Measurements from ENCODE around the gene ADAMTS9. TPM values are rescaled to one million over a fixed set of nuclear protein-coding genes. Genes with fewer than 3 reads are reported as not detected.

ADAMTS9 gene
- total and polyA plus RNA-seq, 2 donors (not counting 3 experiments of a cell fraction or from before 2014, with no cell fraction given), result 6.5 to 23.9 TPM

DNA sequence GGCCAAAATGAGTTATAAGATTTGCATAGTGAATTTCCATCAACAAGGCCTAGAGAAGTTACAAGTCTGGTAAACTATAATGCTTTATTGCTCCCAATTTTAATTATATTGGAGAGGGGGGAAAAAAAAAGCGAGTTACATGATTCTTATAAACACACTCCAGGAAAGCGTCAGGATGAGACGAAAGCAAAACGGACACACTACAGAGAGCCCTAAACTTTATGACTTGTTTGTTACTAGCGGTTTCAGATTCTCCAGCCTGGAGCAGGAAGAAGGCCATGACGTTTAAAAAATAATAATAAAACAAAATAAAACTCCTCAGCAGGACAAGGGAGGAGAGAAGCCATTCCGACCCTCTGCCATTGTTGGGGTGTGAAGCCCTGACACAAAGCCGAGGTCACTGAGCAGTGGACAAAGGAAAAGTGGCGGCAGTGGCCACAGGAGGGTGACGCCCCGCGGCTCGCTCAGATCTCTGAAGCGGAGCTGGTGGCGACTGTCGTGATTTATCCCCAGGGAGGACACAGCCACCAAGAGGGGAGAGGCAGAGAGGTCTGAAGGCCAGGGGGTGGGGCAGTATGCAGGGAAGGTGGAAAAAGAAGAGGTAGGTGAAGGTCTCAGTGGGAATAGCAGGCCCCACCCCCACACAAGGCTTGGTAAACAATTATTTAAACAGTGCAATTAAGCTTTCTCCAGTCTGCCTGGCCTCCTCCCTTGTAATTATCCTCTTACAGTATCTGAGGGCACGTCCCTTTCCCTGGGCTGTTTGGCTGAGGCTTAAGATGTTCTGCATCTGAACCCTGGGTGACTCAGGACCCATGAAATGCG is 45.3 kb downstream of the ADAMTS9 start:
- dilution Hi-C loops (cut with MboI; ENCODE audit: extremely low pct_ligation_motif_present, low sequenced_read_pairs), result no loop called here
- Histone ChIP-seq H3K79me2 (ENCODE audit: control insufficient read depth, insufficient read depth, low read length) (no peaks in the 10 kb centered on the region), H3K27ac (ENCODE audit: insufficient read depth, low read depth, low read length) (no peak overlapping the region), H3K9ac (replicated peaks; ENCODE audit: extremely low read depth, insufficient read depth, low read length) (no peak overlapping the region), H3K4me2 (ENCODE audit: insufficient read depth, low read length) (no peak overlapping the region), H3K9me3 (replicated peaks; ENCODE audit: control insufficient read depth, insufficient read depth, low read length) (no peaks in the 10 kb centered on the region), H2AFZ (ENCODE audit: low read depth, low read length) (no peak overlapping the region), H3K4me1 (ENCODE audit: control insufficient read depth, extremely low read depth, insufficient read depth, low read length) (peaks cover 5% of the 10 kb centered on the region), H3K4me3 (replicated peaks in 1 of 3; ENCODE audit: insufficient read depth in 1 of 3, low read depth in 1 of 3, low read length in 3 of 3) (no peak overlapping the region), H3K9me1 (replicated peaks; ENCODE audit: control insufficient read depth, extremely low read depth, insufficient read depth, low read length) (no peaks in the 10 kb centered on the region), H4K20me1 (replicated peaks; ENCODE audit: control insufficient read depth, extremely low read depth, insufficient read depth, low read length) (no peaks in the 10 kb centered on the region), H3K27me3 (ENCODE audit: control insufficient read depth in 2 of 2, insufficient read depth in 2 of 2, low read length in 2 of 2) (no peaks in the 10 kb centered on the region), H3K36me3 (ENCODE audit: control insufficient read depth in 2 of 2, extremely low read depth in 1 of 2, insufficient read depth in 2 of 2, low read length in 2 of 2) (peaks cover 0 to 2% of the 10 kb centered on the region in 2 experiments)
- intact Hi-C loops (cut with micrococcal nuclease), result no loop called here
- FAIRE-seq (no peak), DNase-seq (ENCODE audit: low read depth, low spot score) (no peak)
- CTCF ChIA-PET, result no interaction called here
- BruUV-seq (replicated peaks), result no TSS peak
- TF ChIP-seq, protein P1, sequence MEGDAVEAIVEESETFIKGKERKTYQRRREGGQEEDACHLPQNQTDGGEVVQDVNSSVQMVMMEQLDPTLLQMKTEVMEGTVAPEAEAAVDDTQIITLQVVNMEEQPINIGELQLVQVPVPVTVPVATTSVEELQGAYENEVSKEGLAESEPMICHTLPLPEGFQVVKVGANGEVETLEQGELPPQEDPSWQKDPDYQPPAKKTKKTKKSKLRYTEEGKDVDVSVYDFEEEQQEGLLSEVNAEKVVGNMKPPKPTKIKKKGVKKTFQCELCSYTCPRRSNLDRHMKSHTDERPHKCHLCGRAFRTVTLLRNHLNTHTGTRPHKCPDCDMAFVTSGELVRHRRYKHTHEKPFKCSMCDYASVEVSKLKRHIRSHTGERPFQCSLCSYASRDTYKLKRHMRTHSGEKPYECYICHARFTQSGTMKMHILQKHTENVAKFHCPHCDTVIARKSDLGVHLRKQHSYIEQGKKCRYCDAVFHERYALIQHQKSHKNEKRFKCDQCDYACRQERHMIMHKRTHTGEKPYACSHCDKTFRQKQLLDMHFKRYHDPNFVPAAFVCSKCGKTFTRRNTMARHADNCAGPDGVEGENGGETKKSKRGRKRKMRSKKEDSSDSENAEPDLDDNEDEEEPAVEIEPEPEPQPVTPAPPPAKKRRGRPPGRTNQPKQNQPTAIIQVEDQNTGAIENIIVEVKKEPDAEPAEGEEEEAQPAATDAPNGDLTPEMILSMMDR (IDR thresholded peaks at IDR 0.05; ENCODE audit: extremely low read depth in 1 of 2, insufficient read depth in 1 of 2, low read depth in 1 of 2, low read length in 2 of 2), result no peak
- TF ChIP-seq JUN (IDR thresholded peaks at IDR 0.05; ENCODE audit: borderline replicate concordance, insufficient read depth, insufficient read length, low read depth) (no peak), EZH2 (IDR thresholded peaks at IDR 0.05; ENCODE audit: borderline replicate concordance, low read depth, low read length, severe bottlenecking) (no peak)
- POLR2A ChIA-PET, result no interaction called here

DNA sequence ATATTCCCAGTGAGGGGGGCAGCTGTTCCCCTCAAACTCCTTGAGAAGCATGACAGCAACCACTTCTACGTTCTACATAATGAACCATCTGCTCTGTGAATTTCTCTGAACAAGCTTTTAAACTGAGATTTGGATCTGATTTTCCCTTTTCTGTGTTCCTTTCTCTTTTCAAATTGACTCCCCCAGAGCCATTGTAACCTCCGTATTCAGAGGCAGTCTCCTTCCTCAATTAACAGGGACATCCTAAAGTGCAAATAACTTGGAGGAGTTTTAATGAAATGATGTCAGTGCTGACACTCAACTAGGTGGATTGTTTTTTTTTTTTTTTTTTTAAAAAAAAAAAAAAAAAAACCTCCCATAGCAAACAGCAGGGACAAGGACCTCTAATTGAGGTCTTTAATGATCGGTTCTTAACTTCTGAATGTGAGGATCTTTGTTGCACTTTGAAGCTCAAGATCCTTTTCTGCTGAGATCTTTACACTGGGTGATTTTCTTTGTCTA is 48.8 kb downstream of the ADAMTS9 start:
- TF ChIP-seq POLR2A (IDR thresholded peaks at IDR 0.05; ENCODE audit: low read depth, low read length), result no peak
- TF ChIP-seq EZH2 (IDR thresholded peaks at IDR 0.05; ENCODE audit: borderline replicate concordance, low read depth, low read length, severe bottlenecking), result no peak
- TF ChIP-seq MYC (IDR thresholded peaks at IDR 0.05; ENCODE audit: low read depth, low read length), result no peak
- TF ChIP-seq, protein P2, sequence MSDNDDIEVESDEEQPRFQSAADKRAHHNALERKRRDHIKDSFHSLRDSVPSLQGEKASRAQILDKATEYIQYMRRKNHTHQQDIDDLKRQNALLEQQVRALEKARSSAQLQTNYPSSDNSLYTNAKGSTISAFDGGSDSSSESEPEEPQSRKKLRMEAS (IDR thresholded peaks at IDR 0.05; ENCODE audit: insufficient read depth, insufficient read length), result no peak
- TF ChIP-seq JUN (IDR thresholded peaks at IDR 0.05; ENCODE audit: borderline replicate concordance, insufficient read depth, insufficient read length, low read depth), result no peak
- TF ChIP-seq GATA2 (IDR thresholded peaks at IDR 0.05; ENCODE audit: insufficient read depth, insufficient read length, low read depth, low read length), result no peak
- TF ChIP-seq POLR2AphosphoS5 (IDR thresholded peaks at IDR 0.05; ENCODE audit: insufficient read depth, low read depth, low read length), result no peak
- no peak for TF ChIP-seq FOS (IDR thresholded peaks at IDR 0.05; ENCODE audit: borderline replicate concordance, insufficient read depth, low read length)
- TF ChIP-seq, protein P1 (IDR thresholded peaks at IDR 0.05; ENCODE audit: extremely low read depth in 1 of 2, insufficient read depth in 1 of 2, low read depth in 1 of 2, low read length in 2 of 2), result no peak
- Histone ChIP-seq H3K27me3 (ENCODE audit: control insufficient read depth in 2 of 2, insufficient read depth in 2 of 2, low read length in 2 of 2) (no peaks in the 10 kb centered on the region), H3K27ac (ENCODE audit: insufficient read depth, low read depth, low read length) (no peak overlapping the region), H3K4me3 (replicated peaks in 1 of 3; ENCODE audit: insufficient read depth in 1 of 3, low read depth in 1 of 3, low read length in 3 of 3) (no peak overlapping the region), H3K36me3 (ENCODE audit: control insufficient read depth in 2 of 2, extremely low read depth in 1 of 2, insufficient read depth in 2 of 2, low read length in 2 of 2) (peaks cover 0 to 2% of the 10 kb centered on the region in 2 experiments), H4K20me1 (replicated peaks; ENCODE audit: control insufficient read depth, extremely low read depth, insufficient read depth, low read length) (no peaks in the 10 kb centered on the region), H3K4me2 (ENCODE audit: insufficient read depth, low read length) (no peak overlapping the region), H3K9me3 (replicated peaks; ENCODE audit: control insufficient read depth, insufficient read depth, low read length) (no peaks in the 10 kb centered on the region), H3K79me2 (ENCODE audit: control insufficient read depth, insufficient read depth, low read length) (no peaks in the 10 kb centered on the region), H3K9me1 (replicated peaks; ENCODE audit: control insufficient read depth, extremely low read depth, insufficient read depth, low read length) (no peaks in the 10 kb centered on the region), H3K9ac (replicated peaks; ENCODE audit: extremely low read depth, insufficient read depth, low read length) (no peak overlapping the region), H2AFZ (ENCODE audit: low read depth, low read length) (no peak overlapping the region), H3K4me1 (ENCODE audit: control insufficient read depth, extremely low read depth, insufficient read depth, low read length) (no peaks in the 10 kb centered on the region)
- no TSS peak for BruUV-seq (replicated peaks)
- ChIA-PET CTCF (no interaction called here), POLR2A (no interaction called here)
- DNase-seq (ENCODE audit: low read depth, low spot score) (no peak), FAIRE-seq (no peak)
- dilution Hi-C loops (cut with MboI; ENCODE audit: extremely low pct_ligation_motif_present, low sequenced_read_pairs), result no loop called here
- intact Hi-C loops (cut with micrococcal nuclease), result no loop called here
